Measurements from ENCODE around the gene SLC1A4.
A peak's percentile ranks its signal among the peaks of the same experiment; 100 is the strongest.

Gene SLC1A4

DNA sequence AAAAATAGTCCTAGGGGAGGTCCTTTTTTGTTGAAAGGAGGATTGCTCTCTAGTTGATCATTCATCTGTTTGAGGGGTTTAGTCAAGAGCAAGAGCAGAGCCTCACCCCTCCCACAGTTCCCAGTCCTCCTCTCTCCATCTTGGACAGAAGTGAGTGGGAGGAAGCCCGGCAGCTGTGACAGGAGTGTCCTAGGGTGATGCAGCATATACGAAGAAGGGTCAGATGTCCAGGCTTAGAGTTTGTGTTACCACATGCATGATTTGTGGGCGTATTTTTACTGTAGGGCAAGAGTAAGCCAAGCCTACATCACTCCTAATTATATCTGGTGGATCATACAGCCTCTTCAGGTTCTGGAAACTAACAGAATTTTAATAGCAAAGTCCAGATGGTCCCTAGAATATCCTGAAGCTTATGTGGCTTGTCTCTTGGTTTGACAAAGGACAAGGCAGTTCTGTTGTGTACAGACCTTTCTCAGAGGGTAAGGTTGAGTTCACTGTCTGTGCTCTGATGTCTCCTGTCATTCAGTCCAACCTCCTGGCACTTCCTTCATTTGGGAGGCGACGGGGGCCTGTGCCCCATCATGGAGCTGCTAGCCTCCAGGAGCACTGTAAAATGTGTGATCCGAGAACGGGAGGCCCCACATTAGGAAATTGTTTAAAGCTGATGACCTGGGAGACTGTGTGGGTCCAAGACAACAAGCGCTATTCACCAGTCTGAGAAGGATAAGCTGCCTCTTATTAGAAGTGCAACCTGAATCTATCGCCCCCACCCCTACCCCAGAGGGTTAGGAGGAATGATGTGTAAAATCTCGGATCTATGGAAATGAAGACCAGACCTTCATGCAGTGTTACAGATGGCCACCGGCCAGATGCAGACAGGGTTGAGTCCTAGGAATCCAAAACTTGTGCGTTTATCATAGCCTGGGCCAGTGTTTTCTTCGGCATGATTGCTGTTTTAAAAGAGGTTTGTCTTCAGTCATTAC, 73.9 kb downstream of the SLC1A4 start:
- TF ChIP-seq, protein P1, sequence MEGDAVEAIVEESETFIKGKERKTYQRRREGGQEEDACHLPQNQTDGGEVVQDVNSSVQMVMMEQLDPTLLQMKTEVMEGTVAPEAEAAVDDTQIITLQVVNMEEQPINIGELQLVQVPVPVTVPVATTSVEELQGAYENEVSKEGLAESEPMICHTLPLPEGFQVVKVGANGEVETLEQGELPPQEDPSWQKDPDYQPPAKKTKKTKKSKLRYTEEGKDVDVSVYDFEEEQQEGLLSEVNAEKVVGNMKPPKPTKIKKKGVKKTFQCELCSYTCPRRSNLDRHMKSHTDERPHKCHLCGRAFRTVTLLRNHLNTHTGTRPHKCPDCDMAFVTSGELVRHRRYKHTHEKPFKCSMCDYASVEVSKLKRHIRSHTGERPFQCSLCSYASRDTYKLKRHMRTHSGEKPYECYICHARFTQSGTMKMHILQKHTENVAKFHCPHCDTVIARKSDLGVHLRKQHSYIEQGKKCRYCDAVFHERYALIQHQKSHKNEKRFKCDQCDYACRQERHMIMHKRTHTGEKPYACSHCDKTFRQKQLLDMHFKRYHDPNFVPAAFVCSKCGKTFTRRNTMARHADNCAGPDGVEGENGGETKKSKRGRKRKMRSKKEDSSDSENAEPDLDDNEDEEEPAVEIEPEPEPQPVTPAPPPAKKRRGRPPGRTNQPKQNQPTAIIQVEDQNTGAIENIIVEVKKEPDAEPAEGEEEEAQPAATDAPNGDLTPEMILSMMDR (IDR thresholded peaks at IDR 0.05), result no peak

DNA sequence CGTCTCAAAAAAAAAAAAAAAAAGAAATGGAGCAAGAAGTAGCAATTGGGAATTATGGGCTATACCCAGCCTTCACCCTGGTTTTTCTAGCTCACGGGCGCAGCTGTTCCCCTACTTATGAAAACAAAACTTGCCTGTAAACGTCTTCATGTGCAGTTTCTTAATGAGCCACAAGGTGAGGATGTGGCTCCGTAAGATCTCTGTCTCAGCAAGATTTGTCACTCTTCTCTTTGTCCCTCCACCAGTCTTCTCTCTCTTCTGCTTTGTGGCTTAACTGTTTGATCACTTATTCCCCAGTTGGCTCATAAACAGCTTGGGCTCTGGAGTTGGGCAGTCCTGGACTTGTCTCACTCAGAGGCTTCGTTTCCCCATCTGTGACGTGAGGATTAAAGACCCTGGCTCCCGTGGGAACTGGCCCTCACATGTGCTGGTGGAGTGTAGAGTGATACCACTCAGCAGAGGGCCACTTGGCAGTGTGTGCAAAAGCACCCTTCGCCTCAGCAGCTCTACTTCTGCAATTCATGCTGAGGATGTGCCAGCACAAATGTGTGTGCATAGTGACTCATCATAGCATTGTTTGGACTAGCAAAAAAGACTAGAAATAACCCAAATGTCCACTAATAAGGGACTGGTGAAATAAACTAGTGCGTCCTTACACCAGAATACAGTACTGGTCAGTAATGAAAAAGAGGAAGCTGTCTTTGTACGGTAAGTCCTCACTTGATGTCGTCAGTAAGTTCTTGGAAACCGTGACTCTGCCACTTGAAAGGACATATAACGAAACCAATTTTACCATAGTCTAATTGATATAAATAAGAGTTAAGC, 75.7 kb downstream of the SLC1A4 start:
- TF ChIP-seq, protein P1 (IDR thresholded peaks at IDR 0.05), result peak; percentile 58

DNA sequence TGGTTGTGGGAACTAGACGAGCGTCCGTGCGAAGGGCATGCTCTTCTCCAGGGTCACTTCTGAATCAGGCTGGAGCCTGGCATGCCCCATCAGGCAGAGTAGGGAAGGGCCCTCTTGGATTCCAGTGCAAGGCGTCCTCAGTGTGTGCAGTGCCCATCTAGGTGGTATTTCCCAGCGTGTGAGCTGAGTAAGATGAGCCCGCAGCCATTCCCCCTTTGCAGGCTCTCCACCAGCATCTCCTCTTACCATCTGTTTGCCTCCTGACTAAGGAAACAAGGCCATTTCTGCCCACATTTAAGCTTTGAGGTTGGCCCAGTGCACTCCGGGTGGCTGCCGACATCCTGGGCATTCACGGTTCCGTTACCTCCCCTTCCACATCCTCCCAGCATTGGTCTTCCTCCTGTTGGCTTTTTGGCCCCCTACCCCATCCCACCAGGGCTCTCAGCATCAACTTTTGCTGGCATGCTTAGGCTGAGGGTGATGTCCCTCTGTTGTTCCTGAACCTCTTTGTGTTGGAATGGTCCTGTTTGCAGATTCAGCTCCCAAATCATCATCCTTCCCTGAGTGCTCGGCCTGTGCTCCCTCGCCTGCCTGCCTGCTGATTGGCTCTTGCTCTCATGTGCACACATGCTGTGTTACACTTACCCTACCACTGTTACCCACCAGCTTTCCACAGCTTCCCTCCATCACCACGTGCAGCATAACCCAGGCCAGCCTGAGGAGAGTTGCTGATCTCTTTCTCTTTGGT, 78.8 kb downstream of the SLC1A4 start:
- TF ChIP-seq, protein P1 (IDR thresholded peaks at IDR 0.05), result no peak

DNA sequence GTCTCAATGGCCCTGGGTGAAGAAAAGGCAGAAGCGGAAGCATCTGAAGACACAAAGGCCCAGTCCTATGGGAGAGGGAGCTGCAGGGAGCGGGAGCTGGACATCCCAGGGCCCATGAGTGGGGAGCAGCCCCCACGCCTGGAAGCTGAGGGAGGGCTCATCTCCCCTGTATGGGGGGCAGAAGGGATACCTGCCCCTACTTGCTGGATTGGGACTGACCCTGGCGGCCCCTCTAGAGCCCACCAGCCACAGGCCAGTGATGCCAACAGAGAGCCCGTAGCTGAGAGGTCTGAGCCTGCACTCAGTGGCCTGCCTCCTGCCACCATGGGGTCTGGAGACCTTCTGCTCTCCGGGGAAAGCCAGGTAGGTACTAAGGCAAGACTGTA, 80.2 kb downstream of the SLC1A4 start:
- TF ChIP-seq, protein P1 (IDR thresholded peaks at IDR 0.05), result no peak

DNA sequence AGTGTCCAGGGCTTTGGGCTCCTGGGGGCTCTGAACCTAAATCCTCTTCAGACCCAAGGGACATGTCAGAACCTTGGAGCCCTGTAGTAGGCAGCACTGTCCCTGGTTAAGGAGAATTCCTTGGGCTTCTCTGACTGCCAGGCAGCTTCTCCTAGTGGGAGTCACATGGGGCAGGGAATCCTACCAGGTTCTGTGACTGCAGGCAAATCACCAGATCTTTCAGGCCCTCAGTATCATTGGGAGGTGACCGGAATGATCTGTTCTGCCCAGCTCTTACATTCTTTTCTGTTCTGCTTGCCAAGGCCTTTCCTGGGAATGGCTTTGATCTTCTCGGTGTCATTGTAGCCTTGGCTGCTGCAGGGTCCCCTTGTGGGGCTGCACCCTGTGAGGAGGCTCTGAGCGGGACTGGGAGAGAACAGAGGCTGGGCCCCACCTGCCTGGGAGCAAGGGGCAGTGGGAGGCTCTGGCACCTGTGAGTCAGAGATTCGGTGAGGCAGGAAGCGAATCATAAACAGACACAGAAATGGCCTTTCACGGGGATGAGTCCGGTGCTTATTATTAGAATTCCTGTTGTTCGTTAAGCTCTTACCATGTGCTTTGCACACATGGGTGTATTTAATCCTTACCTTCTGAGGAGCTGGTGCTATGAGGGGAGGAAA, 81.1 kb downstream of the SLC1A4 start:
- TF ChIP-seq, protein P1 (IDR thresholded peaks at IDR 0.05), result no peak

DNA sequence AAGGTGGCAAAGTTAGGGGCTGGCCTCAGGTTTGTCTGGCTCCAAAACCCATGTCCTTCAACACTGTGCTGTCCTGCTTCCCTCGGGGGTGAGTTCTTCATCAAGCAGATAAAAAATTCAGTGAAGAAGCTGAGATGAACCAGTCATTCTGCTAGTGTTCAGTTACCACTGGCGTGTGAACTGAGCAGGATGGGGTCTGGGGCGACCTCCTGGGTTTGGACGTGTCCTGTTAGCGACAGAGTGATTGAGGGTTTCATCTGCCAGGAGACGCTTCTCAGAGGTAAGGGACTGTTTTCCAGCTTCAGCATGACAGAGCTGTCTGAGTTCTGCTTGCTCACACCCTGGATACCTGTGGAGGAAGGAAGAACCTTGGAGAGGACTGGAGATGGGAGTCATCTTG, 81.7 kb downstream of the SLC1A4 start:
- TF ChIP-seq, protein P1 (IDR thresholded peaks at IDR 0.05), result no peak
